NCI-H446 (cell line): Measurements from ENCODE around the gene PLXND1.
"Not testable (repeated sequence)": the region's sequence is repeated elsewhere in the genome, so short reads cannot be mapped to it uniquely, and the experiment has no call there.

Experiments
- DNase-seq, 2 experiments: peaks; one replicate each; lab custom pipeline; 2025; lab: John Stamatoyannopoulos, UW

Gene PLXND1

DNA sequence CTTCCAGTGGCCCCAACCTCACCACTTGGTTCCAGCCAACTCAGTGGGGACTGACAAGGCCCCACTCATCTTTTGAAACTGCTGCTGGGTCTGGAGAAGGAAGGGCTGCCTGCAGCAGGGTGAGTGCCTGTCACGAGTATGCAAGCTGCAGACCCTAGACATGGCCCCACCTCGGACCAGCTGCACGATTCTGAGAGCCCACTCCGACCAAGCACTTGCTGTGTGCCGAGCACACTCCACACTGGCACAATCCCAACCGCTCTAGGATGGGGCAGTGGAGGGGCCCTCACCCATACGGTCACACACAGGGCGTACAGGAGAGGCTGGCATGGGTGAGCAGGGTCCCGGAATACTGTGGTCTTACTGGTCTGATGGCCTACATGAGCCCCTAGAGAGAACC, 8.0 kb upstream of the PLXND1 start:
- no peak for DNase-seq

DNA sequence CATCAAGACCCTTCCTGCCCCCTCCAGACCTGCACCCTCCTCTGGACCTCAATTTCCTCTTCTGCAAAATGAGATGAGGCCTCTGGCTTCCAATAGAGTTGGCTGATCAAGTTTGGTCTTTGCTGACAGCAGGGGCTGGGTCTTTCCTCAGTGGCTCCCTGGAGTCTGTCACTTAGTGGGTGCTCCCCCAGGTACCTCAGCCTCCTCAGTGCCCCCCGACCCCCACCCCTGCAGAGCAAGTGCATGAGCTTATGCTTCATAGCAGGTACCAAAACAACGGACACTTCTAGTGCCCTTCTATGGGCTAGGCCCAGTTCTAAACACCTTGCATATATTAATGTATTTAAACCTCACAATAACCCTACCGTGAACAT, 6.9 kb upstream of the PLXND1 start:
- no peak for DNase-seq

DNA sequence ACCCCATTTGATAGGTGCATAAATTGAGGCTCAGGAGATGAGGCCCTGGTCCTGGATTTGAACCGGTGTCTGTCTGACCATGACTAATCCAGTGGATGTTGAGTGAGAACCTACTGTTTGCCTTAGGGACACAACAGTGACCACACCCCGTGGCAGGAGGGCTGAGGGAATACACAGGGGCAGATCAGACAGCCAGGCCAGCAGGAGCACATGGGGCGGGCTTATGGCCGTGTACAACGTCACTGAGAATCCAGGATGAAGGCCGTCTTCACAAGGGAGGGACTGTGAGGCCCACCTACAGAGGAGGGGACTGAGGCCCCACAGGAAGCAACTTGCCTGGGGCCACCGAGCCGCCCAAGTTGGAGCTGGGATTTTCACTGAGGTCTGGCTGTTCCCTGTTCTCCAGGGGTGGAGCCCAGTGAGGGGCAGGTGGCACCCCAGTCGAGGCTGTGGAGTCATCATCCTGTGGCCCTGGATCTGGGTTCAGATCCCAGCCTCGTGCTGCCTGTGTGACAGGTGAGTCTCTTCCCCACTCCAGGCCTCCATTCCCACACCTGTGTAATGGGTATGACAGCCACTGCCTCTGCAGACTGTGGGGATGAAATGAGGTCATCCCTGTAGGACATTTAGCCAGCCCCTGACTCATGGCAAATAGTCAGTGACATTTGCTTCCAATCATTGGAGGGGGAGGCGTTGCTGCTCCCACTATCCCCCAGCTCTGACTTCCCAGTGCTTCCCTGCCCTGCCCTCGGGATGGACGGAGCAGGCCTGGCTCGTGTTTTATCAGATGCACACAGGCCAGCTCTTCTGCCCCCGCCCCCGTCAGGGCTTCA, 6.3 kb upstream of the PLXND1 start:
- no peak for DNase-seq

DNA sequence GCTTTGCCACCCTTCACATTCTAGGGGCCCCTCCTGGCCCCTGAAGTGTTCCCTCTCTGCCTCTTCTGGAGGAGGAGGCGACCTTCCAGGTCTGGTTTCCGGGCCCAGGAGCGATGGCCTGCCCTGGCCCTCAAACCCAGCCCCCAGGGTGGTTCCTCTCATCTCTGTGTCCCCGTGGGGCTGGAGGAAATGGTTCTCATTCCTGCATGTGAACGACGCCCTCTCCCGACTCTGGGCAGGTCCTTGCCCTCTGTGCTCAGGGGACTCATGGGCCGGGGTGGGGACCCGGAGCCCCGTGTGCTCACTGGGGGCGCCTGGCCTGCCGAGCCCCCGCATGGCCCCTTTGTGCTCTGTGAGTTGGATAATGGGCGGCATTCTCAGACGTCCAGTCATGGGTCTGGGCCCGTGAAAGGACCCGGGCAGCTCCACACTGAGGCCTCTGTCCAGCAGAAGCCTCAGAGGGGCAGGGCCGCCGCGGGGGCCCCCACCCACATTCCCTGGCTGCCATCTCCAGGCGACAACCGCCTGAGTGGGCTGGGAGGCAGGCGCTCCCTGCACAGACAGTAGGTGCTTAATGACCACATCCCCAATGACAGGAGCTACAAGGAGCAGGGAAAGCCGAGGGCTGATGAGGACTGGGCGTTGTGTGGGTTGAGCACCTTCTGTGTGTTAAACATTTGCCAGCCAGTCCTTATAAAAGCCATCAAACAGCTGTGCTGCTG, 5.5 kb upstream of the PLXND1 start:
- no peak for DNase-seq

DNA sequence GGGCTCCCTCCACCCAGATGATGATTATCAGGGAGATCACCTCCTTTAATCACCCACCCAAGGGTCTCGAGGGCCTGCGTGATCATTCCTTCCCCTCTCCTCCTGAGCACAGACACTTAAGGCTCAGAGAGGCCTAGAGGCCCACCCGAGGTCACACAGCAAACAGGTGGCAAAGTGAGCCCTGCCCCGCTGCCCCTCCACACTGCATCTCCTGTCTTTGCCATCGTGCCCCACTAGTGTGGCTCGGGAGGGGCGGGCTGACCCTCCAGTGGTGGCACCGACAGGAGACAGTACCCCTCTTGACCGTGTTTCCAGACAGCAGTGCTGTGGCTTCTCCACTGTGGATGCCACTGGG, 4.9 kb upstream of the PLXND1 start:
- DNase-seq, result no peak

DNA sequence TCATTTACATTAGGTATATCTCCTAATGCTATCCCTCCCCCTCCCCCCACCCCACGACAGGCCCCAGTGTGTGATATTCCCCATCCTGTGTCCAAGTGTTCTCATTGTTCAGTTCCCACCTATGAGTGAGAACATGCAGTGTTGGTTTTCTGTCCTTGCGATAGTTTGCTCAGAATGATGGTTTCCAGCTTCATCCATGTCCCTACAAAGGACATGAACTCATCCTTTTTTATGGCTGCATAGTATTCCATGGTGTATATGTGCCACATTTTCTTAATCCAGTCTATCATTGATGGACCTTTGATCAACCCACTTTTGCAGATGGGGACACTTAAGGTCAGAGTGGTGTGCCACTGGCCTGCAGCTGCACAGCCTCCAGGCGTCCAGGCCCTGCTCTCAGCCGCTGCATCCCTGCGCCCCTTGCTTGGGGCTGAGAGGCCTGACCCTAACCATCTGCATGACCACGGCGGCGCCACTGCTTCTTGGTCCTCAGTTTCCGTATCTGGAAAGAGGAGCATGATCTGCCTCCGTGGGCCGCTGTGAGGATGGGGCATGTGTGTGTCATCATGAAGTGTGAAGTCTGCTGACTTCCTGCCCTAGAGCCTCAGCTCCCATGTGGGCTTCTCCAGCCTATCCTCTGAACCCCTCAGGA, 4.4 kb upstream of the PLXND1 start:
- DNase-seq, result not testable (repeated sequence)

DNA sequence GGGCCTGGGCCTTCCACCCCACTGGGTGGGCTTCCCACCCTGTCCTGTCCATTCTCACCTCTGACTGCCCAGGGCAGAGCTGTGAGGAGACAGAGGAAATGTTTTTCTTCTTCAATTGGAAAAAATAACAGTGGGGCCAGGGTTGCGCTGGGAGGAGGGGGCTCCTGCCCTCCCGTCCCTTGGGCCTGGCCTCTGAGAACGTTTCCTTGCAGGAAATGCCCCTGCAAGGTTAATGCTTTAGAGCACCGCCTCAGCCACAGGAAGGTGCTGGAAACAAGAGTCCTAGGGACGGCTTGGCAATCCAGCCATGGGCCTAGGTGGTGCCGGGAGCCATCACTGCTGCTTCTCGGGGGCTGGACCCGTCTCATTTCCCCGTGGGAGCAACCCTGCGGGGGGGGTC, 3.8 kb upstream of the PLXND1 start:
- DNase-seq, result no peak

DNA sequence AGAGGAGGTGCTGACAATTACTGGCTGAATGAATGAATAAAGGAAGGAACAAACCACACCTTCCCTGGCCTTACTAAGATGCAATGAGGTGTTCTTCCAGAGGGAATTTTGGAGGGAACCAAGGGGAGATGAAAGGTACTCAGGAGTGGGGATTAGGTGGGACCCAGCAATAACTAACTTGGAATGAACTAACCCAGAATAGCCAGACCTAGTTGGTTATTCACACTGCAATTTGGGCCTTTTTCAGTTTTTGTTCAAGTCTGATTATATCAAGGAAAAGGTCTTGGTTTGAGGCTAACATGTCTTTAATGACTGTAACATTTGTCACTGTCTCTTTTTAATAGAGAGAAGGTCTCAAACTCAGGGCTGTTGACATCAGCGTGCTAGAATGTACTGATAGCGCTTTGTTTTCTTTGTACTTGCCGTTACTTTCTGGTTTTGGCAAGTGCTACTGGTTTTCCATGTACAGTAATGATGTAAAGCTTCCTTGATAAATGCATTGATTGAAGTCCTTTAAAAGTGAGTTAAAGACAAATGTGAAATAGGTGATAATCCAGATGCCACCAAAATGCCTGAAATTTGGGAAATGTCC, 3.2 kb upstream of the PLXND1 start:
- no peak for DNase-seq

DNA sequence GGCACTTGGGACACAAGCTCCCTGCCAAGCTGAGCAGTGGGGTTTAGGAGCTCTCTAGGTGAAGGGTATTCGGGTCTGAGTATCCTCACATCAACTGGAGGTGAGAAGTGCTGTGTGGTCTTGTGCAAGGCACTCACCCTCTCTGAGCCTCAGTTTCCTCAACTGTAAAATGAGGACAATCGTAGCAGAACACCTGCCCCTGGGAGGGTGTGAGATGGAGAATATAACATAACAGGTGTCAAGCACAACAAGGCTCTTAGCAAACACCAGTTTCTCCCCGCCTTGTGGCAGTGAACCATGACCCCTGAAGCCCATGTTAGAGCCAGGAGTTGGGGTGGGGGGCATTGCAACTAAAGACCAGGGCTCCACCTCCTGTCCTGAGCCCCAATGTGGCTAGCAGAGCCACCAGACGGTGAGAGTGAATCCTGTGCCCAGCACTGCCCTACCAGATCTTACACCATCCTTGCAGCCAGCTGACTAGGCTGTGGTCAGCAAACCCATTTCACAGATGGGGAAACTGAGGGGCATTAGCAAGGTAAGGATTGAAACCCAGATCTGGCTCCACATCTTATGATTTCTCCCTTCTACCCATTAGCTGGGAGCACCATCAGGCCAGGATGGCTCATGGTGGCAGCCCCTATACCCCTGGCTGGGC, 2.6 kb upstream of the PLXND1 start:
- DNase-seq, result no peak

DNA sequence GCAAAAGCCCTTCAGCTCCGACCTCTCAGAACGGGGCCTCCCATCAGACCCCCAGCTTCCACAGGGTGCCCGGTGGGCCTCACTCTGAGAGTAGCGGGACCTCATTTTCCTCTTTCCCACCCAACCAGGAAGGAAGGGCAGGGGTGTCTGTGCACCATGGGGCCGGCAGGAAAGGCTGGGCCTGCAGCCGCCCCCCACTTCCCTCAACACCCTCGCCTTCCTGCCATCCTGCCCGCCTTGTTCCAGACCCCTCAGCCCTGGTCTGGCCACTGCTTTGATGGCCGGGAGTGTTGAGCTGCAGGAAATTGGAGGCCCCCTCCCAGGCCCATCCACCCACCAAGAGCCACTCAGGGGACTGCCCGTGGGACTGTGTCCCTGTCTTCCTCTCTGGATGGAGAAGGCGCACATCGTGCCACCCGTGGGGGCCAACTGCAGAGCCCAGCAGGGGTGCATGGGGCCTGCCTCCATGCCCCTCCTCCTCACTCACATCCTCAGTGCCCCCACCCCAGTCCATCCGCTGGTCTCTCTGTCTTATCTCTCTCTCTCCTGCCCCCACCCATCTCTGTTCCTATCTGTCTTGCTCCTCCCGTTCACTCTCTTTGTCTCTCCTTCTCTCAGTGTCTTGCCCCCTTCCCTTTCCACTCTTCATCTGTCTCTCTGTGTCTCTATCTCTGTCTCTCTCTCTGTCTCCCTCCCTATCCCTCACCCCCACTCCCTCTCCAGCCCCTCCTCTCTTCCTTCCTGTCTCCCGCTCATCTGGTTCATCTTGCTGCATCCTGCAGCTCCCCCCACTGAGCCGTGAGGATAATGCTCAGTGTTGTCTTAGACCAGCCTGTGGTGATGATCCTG, 1.8 kb upstream of the PLXND1 start:
- DNase-seq, result peak in 1 of 2 experiments; percentile 21

DNA sequence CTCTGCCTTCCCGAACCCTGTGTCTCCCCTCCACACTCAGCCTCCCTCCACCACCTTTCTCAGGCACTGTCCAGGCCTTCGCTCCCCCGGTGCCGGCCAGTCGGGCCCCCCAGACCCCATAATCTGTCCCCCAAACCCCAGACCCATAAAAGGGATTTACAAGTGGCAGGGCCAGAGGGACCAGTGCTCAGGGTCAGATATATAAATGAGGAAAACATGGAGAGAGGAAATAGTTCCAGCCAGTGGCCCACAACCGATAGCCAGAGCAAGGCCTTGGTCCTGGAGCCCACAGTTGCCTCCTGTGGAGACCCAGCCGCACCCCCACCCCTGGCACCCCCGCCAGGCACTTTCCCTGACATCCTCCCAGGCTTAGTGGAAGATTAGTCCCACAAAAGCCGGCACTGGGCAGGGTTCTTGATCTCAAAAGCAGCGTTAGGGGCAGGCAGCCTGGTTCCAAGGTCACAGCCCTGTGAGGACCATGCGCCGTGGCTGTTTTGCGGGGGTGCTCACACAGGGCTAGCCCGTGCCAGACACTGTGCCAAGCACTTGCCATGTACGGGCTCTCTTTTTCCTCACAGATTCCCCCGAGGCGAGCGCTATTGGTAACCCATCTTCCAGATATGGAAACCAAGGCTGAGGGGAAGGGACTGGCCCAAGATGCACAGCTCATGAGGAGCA, 1.1 kb upstream of the PLXND1 start:
- DNase-seq, result no peak

DNA sequence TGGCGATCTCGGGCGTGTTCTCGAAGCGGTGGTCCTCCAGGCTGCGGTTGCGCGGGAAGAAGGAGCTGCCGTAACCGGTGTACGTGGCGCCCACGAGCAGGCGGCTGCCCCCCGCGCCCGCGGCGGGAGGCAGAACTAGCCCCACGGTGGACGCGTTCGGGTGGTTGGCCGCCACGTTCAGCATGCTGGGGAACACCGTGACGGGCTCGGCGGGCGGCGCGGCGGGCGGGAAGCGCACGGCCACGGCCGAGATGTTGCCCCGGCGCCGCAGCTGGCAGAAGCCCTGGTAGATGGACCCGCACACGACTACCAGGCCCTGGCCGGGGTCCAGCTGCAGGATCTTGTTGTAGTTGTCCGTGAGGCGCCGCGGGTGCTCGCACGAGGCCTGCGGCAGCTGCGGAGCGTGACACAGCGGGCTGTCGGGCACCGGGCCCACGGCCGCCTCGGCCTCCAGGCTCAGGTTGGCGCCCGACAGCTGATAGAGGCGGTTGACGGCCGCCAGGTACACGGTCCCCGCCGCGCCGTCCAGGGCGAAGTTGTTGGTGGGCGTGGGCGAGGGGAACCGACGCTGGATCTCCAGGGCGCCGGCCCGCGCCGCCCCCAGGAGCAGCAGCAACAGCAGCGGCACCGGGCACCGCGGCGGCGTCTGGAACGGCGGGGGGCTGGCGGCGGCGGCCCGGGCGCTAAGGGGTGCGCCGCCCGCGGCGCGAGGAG, 397 bp downstream of the PLXND1 start:
- peak; percentile 23 to 41 for DNase-seq

DNA sequence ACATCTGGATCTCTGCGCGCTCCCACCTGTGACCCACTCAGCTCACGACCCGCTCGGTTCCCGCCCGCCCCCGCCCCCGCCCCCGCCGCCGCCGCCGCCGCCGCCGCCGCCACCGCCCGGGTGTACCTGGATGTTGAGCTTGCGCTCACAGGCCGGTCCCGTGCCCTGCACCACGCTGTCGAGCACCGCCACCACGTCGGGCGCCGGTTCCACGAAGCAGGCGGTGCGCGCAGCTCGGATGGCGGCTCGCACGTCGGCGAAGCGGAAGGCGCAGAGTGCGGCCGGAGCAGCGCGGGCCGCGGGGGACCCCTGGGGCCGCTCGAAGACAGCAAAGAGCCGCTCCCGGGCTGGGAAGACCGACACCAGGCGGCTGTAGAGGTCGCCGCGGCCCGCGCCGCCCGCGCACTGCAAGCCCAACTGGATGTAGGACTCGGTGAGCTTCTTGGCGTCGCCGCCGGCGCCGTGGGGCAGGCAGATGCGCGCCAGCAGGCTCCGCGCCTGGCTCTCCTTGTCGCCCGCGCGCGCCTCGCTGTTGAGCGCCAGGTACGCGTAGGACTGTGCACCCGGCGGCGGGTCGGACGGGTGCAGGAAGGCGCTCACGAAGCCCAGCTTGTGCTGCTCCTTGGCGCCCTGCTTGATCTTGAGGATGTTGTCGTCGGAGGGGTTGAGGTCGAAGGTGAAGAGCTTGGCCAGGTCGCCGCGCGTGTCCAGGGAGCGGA, 1.1 kb downstream of the PLXND1 start:
- DNase-seq, result peak in 1 of 2 experiments; percentile 55

DNA sequence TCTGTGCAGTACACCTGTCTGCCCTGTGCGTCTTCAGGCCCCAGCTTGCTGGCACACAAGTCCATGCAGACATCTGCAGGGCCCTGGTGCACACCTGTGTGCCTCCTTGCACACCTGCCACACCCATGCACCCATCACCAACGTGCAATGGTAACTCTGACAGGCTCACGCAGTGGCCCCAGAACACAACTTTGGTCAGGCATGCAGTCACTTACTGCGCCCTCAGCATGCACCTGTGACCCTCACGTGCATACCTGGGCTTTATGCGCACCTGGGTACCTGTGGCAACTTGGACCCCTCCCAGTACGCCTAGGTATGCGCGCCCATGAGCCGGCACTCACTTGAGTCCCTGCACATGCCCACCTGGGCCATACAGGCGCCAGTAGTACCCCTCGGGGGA, 1.7 kb downstream of the PLXND1 start:
- no peak for DNase-seq

DNA sequence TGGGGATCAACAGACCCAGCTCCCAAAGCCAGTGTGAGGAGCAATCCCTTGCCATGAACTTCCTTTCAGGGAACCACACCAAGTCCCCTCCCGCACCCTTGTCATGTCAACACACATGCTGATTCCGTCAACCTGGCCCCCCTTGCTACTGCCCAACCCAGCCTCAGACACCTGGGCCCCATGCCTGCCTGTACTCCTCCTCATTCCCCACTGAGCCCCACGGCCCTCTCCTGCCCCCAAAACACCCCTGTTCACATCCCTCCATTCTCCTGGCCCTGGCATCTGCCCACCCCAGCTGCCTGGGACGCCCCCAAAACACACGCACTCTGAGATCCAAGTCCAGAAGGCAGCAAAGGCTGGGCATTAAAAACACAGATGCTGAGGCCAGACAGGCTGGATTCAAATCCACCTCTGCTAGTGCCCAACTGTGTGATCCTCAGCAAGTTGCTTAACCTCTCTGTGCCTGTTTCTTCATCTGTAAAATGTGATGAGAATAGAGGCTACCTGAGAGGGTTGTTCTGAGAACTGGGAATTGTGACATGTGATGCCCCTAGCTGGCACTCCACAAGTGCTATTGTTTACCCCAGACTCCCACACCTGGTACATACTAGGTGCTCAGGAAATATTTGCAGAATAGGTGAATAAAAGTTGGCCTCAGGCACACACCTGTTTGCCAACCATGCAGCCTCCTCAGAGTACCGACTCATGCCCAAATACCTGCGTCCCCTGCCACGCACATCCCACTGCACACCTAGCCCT, 2.3 kb downstream of the PLXND1 start:
- no peak for DNase-seq

DNA sequence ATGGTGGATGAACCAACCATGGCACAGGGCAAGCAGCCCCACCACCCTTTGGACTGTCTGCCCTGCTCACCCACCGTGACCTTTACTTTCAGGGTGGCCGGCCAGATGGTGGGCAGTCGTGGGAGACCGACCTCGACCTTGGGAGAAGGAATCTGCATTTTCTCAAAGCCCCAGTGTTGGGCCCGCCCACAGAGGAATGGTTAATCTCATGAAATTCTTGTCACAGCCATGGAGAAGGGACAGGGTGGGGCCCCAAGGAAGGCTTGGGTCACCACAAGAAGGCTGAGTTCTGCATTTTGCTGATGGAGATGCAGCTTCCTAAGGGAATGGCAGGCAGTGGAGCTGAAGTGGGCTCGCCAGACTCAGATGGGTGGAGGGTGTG, 2.9 kb downstream of the PLXND1 start:
- no peak for DNase-seq

DNA sequence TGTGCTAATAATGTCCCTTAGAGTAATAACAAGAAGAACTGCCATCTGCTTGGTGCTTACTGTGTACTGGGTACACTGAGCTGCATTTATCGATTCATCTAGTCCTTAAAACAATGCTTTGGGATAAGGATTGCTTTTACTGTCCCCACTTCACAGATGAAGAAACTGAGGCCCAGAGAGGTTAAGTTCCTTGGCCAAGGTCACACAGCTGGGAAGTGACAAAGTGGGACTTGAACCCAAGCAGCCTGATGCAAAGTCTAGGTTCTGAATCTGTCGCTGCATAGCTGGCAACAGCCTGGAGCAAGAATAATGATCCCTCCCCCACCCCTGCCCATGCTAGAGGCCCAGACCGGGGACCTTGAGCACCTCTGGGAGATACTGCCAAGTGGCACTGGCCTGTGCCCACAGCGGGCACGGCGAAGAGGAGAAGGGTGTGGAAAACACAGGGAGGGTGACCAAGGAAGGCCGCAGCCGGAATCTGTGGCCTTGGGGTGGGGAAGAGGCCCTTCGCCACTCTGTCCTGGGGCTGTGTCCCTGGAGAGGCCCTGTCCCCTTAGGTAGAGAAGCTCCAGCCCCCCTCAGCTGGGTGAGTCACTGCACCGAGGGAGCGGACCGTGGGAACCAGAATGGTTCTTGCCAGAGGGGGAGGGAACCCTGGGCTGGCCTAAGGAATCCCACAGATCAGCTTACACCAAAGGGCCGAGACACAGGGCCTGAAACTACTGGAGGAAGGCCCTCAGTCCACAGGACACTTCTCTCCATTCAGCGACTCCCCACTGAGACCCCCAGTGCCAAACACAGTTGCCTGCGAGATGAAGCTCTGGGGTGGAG, 3.5 kb downstream of the PLXND1 start:
- DNase-seq, result no peak

DNA sequence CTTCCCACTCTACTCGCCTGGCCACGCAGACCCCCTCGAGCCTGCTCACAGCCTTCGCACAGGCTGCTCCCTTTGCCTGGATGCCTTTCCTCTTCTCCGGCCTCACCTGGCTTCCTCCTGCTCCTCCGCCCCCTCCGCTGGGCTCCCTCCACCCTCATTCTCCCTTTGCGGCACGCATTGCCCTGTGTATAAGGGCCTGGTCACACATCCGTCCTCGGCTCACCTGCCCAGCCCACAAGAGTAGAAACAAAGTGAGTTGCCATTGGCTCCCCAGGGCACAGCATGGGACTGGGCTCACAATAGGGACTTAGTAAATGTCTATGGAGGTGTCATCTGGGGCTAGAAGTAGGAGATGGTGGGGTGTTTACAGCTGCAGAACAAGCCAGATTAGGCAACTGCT, 4.2 kb downstream of the PLXND1 start:
- DNase-seq, result no peak
